Progenitor cell of endocrine pancreas (in vitro differentiated cells): ENCODE measurements around the gene ANXA8L1. TPM values are rescaled to one million over a fixed set of nuclear protein-coding genes. Genes with fewer than 3 reads are reported as not detected.
"Not testable (repeated sequence)": the region's sequence is repeated elsewhere in the genome, so short reads cannot be mapped to it uniquely, and the experiment has no call there.

Experiments
- DNase-seq: peaks from one replicate; pipeline ENCODE4 v3.0.0; 2021; ENCODE audit warnings: low spot score; ENCODE audit not compliant: unreplicated experiment
- H3K27ac Mint-ChIP-seq: 2 replicates; pipeline ENCODE4 v1.8.0; 2021; ENCODE audit warnings: mild to moderate bottlenecking, moderate library complexity, mixed read lengths
- H3K27me3 Mint-ChIP-seq: 2 replicates; pipeline ENCODE4 v1.8.0; 2021; ENCODE audit warnings: mixed read lengths
- H3K36me3 Mint-ChIP-seq: 2 replicates; pipeline ENCODE4 v1.8.0; 2022; ENCODE audit warnings: mixed read lengths; ENCODE audit not compliant: insufficient read depth
- H3K4me1 Mint-ChIP-seq: 2 replicates; pipeline ENCODE4 v1.8.0; 2021; ENCODE audit warnings: low read depth, mixed read lengths
- H3K4me3 Mint-ChIP-seq: 2 replicates; pipeline ENCODE4 v1.8.0; 2021; ENCODE audit warnings: low read depth, mild to moderate bottlenecking, moderate library complexity, mixed read lengths
- H3K9me3 Mint-ChIP-seq: 2 replicates; pipeline ENCODE4 v1.8.0; 2021; ENCODE audit warnings: low read depth, mixed read lengths
- total RNA-seq: library from RNA; stranded (reverse); gene quantifications from 2 replicates; pipeline ENCODE4 v1.2.1, GENCODE V29; 2021

ANXA8L1 gene
- total RNA-seq, 1 donor from 2014 or later: not detected

DNA sequence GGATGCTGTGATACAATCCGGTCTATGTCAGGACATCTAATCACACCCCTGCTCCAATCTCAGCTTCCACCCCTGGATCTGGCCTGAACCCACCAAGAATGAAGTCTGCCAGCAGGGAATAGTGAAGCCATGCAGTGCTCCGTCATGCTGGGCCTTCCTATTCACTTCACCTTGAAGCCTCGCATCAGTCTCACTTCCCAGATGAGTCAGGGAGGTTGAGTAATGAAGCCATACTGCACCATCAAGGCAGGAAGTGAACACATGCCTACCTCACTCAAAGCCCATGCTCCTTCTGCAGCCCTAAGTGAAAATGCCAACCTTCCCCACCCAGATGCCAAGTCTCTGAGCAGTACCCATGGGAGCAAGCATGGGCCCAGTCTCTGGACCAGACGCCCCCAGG is 11.1 kb downstream of the ANXA8L1 start:
- H3K27me3 Mint-ChIP-seq: not testable (repeated sequence)

DNA sequence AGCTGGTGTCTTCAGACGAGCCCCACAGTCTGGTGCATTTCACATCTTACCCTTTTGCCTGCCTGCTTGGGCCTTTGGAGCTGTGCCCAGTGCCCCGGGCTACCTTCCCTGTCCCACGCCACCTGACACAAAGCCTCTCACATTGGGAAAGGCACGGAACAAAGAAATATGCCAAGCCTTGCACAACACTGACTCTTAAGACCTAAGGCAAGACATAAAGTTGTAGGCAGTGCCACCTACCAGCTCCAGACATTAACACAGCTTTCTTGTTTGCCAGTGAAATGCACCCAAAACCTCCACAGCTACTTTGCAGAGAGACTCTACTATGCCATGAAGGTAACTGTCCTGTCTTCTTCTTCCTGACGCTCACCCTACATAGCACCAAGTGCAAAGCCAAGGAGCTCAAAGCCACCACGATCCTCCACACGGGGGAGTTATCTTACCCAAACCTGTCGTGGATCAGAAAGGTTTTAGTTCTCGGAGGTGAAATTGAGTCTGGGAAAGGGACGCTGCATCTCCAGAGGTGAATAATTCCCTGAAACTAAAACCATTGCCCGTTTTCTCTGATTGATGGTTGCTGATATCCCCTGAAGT is 11.8 kb downstream of the ANXA8L1 start:
- not testable (repeated sequence) for H3K27ac Mint-ChIP-seq, H3K36me3 Mint-ChIP-seq, H3K4me3 Mint-ChIP-seq, H3K4me1 Mint-ChIP-seq, H3K9me3 Mint-ChIP-seq, H3K27me3 Mint-ChIP-seq, DNase-seq

More for the DNA sequence above, 11.1 kb downstream of the ANXA8L1 start:
- not testable (repeated sequence) for H3K36me3 Mint-ChIP-seq, H3K9me3 Mint-ChIP-seq, H3K4me1 Mint-ChIP-seq, DNase-seq, H3K4me3 Mint-ChIP-seq, H3K27ac Mint-ChIP-seq

DNA sequence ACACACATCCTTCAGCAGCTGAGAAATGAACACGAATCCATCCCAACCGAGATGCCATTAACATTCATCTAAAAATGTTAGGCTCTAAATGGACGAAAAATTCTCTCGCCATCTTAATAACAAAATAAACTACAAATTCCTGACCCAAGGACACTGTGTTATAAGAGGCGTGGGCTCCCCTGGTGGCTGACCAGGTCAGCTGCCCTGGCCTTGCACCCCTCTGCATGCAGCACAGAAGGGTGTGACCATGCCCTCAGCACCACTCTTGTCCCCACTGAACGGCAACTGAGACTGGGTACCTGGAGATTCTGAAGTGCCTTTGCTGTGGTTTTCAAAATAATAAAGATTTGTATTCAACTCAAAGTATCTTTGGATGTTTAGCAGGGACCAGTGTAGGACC is 15.8 kb downstream of the ANXA8L1 start:
- not testable (repeated sequence) for H3K4me3 Mint-ChIP-seq, DNase-seq, H3K27me3 Mint-ChIP-seq, H3K27ac Mint-ChIP-seq, H3K36me3 Mint-ChIP-seq, H3K9me3 Mint-ChIP-seq, H3K4me1 Mint-ChIP-seq

DNA sequence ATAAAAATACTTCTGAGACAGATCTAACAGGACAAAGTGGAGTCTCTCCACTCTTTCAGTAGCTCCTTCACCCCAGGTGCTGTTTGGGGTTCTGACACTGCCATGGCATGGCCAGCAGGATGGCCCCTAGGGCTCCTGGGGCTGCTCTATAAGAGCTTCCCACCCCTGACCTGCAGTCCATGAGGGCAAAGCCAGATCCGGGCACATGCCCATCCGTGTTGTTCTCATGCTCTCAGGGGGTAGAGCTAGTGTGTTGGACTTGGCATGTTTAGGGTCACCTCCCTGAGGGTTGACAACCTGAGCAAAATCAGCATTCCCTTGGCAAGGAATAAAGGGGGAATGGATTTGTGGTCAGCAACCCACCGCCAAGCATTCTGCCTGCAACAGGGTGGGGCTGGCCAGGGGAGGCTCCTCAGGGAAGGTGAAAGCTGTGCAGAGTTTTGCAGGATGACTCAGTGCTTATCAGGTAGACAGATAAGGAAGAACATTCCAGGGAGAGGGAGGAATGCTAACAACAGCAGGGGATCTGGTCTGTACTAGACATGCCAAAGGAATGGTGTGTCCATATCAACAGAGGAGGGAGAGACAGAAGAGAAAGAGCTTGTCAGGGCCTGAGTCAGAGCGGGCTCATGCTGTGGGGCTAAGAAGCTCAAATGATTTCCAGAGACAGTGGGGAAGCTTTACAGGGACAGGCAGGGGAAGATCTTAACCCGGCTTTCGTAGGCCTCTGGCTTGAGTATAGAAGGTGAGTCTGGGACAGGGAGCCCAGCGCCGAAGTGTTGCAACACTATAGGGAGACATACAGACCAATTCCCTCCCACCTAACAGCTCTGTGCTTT is 21.1 kb downstream of the ANXA8L1 start:
- DNase-seq, H3K36me3 Mint-ChIP-seq, H3K4me1 Mint-ChIP-seq, H3K4me3 Mint-ChIP-seq, H3K27me3 Mint-ChIP-seq, H3K9me3 Mint-ChIP-seq: not testable (repeated sequence)
- peak overlapping the region; percentile 69 for H3K27ac Mint-ChIP-seq

DNA sequence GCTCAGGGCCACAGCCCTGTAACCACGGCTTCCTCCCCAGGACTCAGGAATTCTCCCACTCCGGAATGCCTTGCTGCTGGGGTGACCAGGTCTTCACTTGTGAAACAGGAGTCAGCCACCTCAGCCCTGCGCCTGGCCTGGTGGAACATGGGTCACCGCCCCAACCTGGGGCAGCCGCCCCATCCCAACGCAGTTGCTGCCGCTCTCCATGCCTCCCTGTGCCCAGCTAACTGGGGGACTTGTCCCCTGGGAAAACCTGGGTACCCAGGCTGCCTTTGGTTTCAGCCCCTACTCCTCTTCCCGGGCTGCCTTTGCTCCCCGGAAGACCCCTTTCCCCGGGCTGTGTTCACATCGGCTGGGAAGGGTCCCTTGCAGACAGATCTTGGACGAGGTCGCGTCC is 22.2 kb downstream of the ANXA8L1 start:
- DNase-seq, H3K27ac Mint-ChIP-seq, H3K4me1 Mint-ChIP-seq, H3K9me3 Mint-ChIP-seq, H3K4me3 Mint-ChIP-seq, H3K27me3 Mint-ChIP-seq, H3K36me3 Mint-ChIP-seq: not testable (repeated sequence)

DNA sequence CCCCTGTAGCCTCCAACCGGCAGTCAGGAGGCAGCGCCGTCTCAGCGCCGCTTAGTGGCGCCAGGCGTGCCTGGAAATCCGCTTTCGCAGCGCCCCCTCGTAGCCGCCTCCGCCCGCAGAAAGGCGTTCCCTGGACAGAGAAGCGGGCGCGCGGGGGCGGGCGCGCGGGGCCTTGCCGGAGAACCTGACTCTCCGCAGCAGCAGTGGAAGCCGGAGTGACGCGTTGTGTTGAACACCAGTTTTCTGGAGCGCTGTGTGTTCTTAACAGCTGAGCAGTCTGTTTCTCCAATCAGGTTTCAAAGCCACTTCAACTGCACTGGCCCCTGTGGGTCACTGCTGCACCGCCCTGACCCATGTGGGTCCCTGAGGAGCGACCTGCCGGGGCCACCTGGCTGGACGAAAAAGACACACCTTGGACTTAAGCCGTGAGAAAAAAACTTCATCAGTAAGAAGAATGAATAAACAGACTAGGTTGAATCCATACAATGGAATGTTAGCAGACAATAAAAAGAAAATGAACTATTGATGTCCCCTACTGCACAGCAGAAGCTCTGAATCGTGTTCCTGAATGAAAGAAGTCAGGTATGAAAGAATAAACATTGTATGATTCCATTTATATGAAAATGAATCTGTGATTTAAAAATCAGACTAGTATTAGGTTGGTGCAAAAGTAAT is 22.8 kb downstream of the ANXA8L1 start:
- H3K27ac Mint-ChIP-seq: peak overlapping the region; percentile 45
- not testable (repeated sequence) for H3K36me3 Mint-ChIP-seq, DNase-seq, H3K9me3 Mint-ChIP-seq, H3K27me3 Mint-ChIP-seq, H3K4me1 Mint-ChIP-seq
- H3K4me3 Mint-ChIP-seq: peak overlapping the region; percentile 68

DNA sequence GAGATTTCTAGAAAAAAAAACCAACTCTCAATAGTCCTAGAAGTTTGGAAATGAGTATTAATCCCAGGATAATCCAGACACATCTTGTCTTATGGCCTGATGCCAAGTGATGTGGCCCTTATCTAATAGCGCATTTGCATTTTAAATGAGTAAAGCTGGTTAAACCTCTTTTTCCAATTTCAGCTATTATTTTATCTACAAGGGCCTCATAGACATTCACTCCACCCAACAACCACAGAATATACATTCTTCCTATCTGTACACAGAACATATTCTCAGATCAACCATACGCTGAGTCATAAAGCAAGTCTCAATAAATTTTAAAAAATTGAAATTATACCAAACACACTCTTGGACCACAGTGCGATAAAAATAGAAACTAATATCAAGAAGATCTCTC is 34.0 kb downstream of the ANXA8L1 start:
- DNase-seq, H3K4me3 Mint-ChIP-seq, H3K9me3 Mint-ChIP-seq, H3K27ac Mint-ChIP-seq, H3K4me1 Mint-ChIP-seq, H3K27me3 Mint-ChIP-seq, H3K36me3 Mint-ChIP-seq: not testable (repeated sequence)

DNA sequence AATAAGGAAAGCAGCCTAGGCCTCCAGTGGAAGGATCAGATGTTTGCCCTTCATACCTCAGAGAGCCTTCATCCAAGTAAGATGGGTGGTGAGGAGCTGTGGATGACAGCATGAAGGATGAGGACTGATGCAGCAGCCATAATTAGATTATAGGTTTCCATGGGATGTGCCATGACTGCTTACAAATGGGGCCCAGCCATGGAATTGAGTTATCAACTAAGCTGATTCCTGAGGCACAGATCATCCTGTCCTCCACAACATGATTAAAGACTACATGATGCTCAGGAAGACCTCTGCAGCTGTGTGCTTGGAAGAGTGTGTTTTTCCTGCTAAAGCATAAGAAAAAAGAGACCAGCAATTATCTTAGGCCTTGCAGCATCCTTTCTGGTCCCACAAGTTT is 35.5 kb downstream of the ANXA8L1 start:
- not testable (repeated sequence) for H3K4me3 Mint-ChIP-seq, H3K27me3 Mint-ChIP-seq, H3K4me1 Mint-ChIP-seq, H3K27ac Mint-ChIP-seq, H3K9me3 Mint-ChIP-seq, H3K36me3 Mint-ChIP-seq, DNase-seq

DNA sequence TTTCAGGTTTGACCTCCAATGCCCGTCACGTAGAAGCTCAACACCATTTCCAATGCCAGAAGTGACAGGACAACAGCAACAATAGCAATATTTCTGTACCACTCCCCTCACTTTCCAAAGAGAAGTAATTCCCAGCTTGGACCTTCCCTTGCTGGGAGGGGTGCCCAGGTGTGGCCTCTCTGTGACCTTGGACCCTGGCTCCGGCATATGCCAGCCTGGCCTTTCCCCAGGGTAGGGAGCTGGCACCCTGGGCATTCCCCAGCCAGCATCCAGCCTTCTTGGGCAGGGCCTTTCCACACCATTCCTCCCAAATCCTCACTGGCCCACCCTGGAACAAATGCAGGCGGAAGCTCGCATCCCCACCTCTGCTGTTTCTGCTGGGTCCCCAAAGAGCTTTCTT is 37.1 kb downstream of the ANXA8L1 start:
- DNase-seq, H3K4me1 Mint-ChIP-seq, H3K36me3 Mint-ChIP-seq, H3K4me3 Mint-ChIP-seq, H3K27me3 Mint-ChIP-seq, H3K9me3 Mint-ChIP-seq, H3K27ac Mint-ChIP-seq: not testable (repeated sequence)

DNA sequence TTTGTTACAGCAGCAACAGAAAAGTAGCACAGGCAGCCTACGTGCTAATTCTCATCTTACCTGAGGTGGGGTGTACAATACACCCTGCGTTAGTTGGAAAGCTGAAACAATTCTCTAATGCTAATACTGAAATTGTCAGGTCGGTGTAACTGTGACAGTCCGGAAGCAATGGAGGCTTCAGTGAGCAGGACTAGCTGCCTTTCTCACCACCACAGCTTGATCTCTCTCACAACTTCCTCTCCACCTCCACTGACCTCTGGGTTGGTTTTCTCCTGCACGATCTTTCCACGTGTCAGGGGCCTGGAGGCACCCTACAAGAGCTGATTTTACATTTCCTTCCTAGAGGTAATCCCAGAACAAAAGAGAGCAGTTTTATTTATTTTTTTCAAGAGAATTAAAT is 39.7 kb downstream of the ANXA8L1 start:
- not testable (repeated sequence) for H3K27me3 Mint-ChIP-seq, DNase-seq, H3K9me3 Mint-ChIP-seq, H3K36me3 Mint-ChIP-seq, H3K27ac Mint-ChIP-seq, H3K4me3 Mint-ChIP-seq, H3K4me1 Mint-ChIP-seq

DNA sequence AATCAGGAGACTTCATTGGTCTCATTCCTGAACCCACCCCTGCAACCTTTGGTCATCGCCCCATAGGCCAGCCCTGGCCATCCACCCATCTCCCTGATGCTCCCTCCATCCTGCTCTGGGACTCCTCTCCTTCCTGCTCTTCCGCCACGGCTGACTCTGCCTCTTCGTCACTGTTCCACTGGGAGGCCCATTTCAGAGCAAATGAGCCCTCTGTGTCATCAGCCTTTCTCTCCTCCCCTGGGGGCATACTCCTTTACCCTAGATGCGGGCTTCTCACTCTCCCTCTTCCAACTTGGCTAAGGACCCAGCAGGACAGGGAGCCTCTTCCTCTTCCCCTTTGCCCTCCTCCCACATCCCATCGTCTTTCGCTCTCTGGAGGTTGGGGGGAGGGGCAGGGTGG is 42.7 kb downstream of the ANXA8L1 start:
- H3K4me1 Mint-ChIP-seq, H3K9me3 Mint-ChIP-seq, DNase-seq, H3K27me3 Mint-ChIP-seq, H3K36me3 Mint-ChIP-seq, H3K27ac Mint-ChIP-seq, H3K4me3 Mint-ChIP-seq: not testable (repeated sequence)

DNA sequence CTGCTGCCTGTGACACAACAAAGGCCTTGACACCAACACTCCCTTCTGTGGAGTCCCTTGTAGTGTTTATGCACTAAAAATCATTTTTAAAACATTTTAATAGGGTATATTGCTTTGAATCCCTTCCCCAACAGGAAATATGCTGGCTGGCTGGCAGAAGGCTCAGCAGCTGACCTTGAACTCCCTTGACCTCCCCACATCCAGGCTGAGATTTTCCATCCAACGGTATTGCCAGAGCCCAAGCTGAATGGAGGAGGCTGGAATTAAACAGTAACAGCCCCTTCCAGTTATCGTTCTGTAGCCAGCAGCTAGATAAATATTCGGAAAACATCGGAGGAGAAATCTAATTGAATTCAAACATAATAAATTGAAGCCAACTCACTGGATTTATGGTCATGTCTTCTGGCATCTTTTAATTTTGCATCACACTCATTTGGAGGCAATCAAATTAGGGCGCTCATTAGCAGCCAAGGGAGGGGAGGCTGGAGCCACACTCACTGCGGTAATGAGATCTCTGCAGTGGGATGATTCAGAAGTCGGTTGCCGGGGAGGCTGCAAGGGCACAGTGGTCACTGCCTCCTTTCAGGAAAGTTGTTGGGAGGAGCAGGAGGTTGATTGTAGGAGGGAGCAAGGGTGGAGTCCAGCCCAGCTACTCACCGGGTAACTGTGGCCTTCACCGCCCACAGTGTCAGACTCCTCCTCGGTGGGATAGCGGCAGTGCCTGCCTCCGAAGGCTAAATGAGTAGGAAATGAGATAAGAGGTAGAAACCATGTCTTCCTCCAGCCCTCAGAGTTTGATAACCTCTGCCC is 44.2 kb downstream of the ANXA8L1 start:
- H3K9me3 Mint-ChIP-seq, H3K36me3 Mint-ChIP-seq, H3K4me3 Mint-ChIP-seq, DNase-seq, H3K4me1 Mint-ChIP-seq, H3K27ac Mint-ChIP-seq, H3K27me3 Mint-ChIP-seq: not testable (repeated sequence)

DNA sequence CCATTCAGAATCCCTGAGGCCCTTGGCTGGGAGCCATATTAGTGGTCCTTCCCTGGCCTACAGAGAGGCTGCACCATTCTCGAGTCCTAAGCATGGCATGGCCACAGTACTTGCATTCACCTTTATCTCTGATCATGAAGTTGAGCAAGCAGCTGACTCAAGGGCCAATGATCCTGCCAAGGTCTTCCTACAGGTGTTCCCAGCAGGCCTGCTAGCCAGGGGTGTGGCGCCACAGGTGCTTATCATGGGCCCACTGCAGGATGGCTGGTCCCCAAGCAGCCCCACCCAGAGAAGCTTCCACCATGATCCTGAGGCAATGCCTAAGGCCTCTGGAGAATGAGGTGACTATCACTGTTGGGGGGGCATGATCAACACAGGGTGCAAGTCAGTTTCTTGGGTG is 48.0 kb downstream of the ANXA8L1 start:
- not testable (repeated sequence) for H3K9me3 Mint-ChIP-seq, DNase-seq, H3K36me3 Mint-ChIP-seq, H3K27ac Mint-ChIP-seq, H3K27me3 Mint-ChIP-seq, H3K4me1 Mint-ChIP-seq, H3K4me3 Mint-ChIP-seq
